Stimulated activated CD8-positive, alpha-beta memory T cell treated with anti-CD3 and anti-CD28 coated beads, Interleukin-7, amount 100 ng/mL, for 4 hours (primary cell): ENCODE data around the gene MYO15A.
A peak's percentile ranks its signal among the peaks of the same experiment; 100 is the strongest.
"Not testable (repeated sequence)": the region's sequence is repeated elsewhere in the genome, so short reads cannot be mapped to it uniquely, and the experiment has no call there.

ENCODE experiments used
- DNase-seq, 2 donors: peaks; one replicate each; pipeline ENCODE4 v3.0.0-alpha.2; 2020; ENCODE audit warnings: low read depth in 2 of 2

MYO15A gene

DNA sequence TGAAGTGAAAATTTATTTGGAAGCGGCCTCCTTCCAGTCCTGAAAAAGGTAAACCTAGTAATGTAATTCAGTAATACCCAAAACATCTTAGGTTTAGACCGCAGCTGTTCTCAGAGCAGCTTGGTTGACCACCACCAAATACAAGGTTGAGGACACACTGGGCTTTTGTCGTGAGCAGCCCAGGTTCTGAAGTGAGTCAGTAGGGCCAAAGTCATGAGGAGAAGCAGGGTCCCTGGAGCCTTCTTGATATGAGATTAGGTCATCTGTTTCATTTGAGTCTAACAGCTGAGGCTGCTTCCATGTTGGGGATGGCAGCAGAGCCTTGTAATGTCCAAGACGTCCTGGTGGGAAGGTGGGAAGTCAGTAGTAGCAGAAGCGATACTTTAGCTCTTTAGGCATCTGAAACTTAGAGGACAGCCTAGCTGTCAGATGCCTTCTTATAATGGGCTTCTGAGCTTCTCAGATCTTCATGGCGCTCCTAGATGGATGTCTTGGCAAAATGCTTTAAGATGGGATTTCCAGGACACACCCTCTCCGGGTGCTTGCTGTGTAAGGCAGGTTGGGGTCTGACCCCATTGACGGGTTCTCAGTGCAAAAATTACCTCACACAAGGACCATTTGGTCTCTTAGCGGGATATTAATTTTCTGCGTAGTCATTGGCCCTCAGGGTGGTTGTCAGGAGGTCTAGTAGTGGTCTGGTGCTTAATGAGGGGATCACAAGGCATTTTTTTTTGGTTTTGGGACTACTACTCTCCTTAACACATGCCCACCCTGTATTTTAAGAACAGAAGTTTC lies 77.5 kb downstream of the MYO15A start:
- no peak for DNase-seq

DNA sequence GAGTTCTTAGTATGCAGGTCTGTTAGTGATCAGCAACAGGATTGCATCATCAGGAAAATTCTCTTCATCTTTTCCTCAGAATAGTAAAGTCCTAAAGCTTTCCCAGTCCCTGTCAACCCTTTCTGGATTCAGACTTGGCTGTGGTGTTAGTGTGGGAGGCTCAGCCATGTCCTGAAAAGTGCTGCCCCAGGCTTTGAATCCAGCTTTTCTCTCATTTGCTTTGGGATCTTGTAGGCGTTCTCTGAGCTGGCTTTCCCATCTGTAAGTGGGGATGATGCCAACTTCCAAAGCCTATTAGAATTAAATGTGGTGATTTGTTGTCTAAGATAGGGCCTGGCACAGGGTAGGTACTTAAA lies 78.0 kb downstream of the MYO15A start:
- no peak for DNase-seq

DNA sequence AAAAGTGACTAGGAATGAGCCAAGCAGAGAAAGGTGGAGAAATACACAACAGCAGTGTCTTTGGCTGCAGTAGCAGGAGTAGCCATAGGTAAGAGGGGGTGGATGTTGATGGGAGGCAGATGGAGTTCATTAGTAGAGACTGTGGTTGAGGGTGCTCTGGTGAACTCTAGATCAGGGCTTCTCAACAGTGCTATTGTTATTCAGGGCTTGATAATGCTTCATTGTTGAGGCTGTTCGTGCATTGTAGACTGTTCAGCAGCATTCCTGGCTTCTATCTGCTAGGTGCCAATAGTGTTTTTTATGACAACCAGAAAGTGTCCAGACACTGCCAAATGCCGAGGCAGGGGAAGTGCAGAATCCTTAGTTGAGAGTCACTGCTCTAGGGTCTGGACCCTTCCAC lies 78.7 kb downstream of the MYO15A start:
- DNase-seq: no peak

DNA sequence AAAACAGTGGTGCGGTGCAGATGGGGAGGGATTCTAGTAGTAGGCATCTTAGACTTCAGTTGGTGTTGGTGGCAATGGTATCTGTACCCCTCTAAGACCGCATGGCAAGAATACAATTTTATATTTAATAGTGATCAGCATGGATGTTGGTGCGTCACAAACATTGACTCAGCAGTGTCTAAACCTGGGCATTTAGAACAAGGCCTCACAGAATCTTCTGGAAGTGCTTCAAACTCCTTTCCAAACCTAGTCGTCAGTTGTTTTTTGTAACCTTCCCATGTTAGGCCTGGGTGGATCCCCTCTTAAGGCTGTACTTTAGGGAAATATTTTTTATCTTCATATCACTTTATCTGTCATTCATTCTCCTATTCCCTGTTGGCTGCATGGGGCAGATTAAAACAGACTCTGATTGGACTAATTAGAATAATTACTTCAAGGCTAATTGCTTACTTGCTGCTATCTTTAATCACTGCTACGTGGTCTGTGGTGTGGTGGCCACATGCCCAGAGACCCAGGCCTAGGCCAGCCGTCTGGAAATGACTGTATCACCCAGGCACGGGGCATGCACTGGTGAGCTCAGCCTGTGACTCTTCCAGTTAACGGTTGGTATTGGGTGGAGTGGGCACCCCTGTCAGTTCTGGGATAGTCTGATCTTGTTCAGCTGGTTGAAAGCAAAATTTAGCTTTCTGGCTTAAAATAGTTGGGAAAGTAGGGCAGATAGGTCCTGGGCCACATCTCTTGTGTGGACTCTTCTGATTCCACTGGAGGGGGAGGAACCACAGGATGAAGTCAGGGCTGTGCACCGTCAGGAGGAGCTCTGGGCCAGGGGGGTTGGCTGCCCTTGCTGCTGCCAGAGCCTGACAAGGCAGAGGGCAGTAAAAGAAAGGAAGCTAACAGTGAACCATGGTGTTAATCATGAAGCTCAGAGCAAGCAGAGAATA lies 79.5 kb downstream of the MYO15A start:
- DNase-seq: no peak

DNA sequence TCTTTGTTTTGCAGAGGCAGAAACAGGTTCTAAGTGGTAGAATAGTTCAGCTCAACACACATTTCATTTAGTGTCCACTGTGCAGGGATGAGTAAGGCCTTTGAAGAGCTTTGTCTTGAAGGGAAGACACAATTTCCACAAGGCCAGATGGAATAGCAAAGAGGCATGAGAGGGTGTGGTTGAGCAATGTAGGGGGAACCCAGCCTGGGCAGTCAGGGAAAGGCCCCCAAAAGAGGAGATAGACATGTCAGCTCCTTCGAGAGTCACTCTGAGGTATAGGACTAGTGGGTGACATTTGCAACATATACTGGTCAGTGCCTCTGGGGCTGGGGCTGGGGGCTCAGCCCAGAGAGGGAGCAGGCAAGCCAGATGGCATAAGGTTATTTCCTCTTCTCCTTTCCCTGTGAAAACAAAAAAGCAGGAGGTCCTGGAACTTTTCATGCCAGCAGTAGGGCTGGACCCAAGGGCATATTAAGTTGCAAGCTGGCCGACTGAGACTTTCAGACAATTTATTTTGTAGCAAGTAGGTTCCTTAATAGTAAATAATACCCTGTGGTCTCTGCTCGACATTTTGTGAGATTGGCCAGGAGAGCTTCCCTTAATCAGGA lies 82.2 kb downstream of the MYO15A start:
- no peak for DNase-seq

DNA sequence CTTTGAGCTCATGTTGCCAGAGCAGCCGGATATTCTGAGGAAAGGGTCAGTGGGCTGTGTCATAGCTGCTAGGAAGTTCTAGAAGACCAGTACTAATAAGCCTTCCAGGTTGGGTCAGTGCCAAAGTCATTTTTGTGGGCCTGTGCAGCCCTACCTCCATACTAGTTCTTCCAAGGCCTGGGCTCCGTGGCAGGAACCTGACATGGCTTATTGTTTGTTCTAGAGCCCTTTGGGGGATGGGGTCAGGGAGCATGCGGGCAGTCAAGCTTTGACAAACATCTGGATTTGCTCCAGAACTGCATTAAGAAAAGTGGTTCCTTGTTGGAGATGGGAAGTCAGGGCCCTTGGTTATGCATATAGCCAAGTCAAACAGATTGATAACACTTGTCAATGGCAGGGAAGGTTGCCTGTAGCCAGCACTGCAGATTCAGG lies 82.7 kb downstream of the MYO15A start:
- DNase-seq: no peak

DNA sequence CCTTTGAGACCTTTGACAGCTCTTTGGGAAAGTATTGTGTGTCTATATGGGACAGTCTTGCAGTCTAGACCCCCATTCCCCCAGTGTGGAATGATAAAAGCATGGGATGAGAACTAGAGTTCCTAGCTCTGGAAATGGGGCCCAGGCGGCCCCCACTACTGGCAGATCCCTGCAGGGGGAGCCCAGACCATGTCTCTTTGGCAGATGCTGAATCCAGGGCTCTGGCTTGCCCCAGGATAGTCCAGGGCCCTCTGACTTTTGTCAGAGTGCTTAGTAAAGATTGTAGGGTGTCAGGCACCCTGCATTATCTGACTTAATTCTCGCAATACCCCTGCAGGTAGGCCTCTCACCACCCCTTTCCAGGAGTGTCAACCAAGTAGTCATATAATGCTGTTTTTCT lies 83.4 kb downstream of the MYO15A start:
- no peak for DNase-seq

DNA sequence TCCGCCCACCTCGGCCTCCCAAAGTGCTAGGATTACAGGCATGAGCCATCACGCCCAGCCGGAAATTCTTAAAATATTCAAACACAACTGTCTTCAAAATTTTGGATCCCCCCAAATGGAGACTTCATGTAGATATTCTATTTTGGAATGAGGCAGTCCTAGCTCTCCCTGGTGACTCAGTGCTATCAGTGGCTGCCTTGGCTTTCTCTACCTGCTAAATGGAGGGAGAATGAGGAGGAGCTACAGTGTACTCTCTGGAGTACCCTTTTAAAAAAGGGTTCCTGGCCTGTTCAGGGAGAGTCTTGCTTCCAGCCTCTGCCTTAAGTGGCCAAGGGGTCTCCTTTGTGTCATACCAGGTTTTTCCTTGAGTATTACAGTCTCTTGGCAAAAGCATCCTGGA lies 85.8 kb downstream of the MYO15A start:
- no peak for DNase-seq

DNA sequence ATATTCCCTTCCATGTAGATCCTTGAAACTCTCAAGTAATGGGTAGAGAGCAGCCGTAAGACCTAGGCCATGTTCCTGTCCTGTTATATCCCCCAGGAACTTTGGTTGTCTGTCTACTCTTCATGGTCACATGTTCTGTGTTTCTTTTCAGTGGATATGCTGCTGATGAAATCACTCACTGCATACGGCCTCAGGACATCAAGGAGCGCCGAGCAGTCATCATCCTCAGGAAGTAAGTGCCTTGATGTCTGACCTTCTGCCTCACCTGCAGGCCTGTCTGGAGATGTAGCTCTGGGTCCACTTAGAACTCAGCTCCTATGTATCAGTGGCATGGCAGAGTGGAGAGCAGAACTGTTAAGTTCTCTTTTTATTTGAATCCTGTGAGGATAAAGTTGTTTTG lies 86.2 kb downstream of the MYO15A start:
- DNase-seq: no peak

DNA sequence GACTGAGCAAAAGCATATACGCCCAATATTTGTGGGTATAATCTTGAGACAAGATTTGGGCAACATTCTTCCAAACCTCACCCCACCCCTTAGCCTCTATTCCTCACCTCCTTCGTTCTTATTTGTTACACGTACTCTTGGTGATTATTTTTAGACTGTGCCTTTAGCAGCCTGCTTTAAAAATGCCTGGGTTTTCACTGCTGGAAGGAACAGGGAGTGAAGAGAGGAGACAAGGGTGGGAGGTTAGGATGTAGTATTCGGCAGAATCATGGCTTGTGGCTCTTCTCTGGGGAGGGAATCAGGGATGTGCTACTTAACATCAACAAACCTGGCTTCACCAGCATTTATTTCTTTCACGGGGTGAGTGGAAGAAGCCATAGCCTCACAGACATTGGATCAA lies 86.7 kb downstream of the MYO15A start:
- DNase-seq: no peak

DNA sequence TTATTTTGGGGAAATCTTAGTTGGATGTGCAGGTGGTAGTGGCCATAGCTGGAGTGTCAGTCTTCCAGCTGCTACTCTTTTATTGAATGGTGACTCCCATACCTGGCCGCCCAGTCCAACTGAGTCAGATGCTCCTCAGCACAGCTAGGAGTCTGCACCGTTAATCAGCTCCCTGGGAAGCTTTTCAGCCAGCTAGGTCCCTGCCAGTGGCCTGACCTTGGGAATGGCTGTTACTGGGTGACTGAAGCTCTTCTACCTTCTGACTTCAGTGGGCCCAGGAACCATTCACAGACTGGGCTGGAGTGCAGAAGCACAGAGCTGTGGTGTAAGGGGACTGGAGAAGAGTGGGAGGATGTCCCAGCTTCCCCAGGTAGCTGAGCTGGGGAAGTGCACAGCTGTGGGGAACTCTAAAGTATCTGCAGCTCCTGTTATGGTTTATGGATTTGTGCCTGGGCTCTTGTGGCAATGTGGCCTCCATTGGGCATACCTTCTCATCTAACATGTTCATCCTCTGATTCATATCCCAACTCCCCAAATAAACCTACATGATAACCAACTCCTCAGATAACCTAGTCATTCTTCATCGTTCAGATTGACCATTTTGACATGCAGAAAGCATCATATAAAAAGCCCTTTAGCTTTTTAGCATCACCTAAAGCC lies 89.1 kb downstream of the MYO15A start:
- no peak for DNase-seq

DNA sequence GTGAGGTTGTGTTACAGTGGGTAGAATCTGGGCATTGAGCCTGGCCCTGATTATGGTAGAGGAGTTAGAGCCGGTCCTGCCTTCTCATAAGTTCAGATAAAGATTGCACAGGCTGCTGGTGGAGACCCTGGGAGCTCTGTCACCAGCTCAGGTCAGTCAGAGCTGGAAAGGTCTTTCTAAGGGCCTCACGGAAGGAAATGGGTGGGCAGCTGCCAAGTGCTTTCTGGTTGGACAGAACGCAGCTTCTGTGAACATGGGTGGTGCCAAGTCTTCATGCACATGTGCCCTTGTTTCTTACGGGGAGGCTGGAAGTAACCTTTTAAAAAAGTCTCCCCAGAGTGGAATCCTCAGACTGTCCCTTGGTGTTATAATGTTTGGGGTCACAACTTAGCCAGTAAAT lies 90.0 kb downstream of the MYO15A start:
- DNase-seq: no peak

DNA sequence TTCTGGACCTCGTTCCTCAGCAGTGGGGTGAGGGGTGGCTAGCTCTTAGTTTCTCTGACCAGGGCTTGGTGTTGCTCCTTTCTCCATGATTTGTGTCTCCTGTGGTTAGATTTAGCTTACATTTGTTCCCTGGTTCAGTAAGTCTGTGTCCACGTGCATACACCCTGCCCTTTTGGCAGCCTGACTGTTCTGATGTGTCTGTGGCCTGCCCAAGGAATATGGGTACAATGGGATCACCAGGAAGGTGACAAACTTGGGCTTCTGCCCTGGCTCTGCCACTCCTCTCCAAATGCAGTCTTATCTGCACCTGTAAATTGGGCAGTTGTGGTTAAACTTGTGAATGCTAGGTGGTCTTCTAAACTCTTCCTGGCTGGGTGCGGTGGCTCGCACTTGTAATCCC lies 92.6 kb downstream of the MYO15A start:
- DNase-seq: no peak

DNA sequence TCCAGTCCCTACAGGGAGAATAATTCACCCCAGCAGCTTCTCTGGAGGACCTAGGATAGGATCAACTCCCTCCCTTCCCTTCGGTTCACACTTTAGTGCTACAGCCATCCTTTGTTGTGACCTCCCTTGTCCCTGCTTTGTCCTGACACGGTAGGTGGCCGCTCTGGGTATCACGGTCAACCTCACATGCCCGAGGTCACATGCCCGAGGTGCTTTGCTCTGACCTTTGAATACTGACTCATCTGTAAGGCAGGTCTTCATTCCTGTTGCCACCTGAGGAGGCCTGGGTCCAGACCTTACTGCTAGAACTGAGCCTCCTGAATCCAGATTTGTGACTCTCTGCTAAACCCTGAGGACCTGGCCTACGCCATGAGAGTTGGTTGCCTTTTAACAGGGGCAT lies 94.8 kb downstream of the MYO15A start:
- DNase-seq: no peak

DNA sequence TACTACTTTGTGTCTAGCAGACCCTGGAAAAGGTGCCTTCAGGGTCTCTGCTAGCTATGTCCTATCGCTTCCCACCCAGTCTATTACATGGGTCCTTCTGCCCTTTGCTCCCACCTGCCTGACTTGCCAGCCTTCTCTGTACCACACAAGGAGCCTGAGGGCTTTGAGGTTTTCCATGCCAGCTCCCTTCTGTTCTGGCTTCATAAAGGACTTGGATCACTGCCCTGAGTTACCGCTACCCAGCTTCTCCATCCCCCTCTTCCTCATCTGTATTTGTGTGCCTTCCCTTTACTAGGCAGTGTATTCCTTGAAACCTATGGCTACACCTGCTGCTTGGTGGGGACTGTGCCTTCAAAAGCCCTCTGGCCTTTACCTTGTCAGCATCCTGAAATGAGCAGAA lies 97.3 kb downstream of the MYO15A start:
- DNase-seq: no peak

DNA sequence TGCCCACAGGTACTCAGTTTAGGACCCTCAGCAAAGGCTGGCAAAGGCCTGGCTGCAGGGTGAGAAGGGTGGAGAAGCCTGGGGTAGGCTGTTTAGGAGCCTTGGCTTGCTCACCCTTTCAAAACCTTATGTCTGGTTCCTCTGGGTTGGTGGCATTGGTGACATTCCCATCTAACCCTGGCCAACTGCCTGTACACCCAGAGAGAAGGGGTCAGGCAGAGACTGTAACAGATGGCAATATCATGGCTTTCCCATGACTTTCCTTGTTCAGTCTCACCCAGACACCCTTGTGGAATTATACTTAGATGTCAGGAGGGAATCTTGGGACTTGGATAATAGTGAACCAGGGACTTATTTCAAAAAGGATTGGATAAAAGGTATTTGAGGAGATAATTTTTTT lies 98.4 kb downstream of the MYO15A start:
- DNase-seq: no peak

DNA sequence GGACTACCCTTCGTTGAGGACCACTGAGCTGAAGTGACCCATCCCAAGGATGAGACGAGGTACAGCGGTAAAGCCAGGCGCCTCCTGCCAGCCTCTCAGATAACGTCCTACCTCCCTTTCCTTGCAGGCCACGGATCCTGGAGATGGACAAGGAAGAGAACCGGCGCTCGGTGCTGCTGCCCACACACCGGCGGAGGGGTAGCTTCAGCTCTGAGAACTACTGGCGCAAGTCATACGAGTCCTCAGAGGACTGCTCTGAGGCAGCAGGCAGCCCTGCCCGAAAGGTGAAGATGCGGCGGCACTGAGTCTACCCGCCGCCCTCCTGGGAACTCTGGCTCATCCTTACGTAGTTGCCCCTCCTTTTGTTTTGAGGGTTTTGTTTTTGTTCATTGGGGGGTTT lies 99.5 kb downstream of the MYO15A start:
- no peak for DNase-seq

DNA sequence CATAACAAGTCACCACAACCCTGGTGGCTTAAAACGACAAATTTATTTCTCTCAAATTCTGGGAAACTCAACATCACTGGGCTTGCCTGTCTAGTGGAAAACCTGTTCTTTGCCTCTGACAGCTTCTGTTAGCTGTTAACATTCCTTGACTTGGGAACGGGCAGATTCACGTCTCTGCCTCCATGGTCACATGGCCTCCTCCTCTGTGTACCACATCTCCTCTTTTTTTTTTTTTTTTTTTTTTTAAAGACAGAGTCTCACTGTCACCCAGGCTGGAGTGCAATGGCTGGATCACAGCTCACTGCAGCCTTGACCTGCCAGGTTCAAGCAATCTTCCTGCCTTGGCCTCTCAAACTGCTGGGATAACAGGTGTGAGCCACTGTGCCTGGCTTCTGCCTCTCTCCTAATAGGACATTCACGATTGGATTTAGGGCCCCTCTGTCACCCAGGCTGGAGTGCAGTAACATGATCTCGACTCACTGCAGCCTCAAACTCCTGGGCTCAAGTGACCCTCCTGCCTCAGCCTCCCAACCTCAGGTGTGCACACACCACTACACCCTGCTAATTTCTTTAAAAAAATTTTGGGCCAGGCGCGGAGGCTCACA lies 105.2 kb downstream of the MYO15A start:
- no peak for DNase-seq

DNA sequence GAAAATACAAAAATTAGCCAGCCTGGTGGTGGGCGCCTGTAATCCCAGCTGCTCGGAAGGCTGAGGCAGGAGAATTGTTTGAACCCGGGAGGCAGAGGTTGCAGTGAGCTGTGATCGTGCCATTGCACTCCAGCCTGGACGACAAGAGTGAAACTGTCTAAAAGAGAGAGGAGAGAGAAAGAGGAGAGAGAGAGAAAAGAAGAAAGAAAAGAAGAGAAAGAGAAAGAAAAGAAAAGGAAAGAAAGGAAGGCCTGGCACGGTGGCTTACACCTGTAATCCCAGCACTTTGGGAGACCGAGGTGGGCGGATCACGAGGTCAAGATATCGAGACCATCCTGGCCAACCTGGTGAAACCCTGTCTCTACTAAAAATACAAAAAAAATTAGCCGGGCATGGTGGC lies 108.3 kb downstream of the MYO15A start:
- DNase-seq: not testable (repeated sequence)

DNA sequence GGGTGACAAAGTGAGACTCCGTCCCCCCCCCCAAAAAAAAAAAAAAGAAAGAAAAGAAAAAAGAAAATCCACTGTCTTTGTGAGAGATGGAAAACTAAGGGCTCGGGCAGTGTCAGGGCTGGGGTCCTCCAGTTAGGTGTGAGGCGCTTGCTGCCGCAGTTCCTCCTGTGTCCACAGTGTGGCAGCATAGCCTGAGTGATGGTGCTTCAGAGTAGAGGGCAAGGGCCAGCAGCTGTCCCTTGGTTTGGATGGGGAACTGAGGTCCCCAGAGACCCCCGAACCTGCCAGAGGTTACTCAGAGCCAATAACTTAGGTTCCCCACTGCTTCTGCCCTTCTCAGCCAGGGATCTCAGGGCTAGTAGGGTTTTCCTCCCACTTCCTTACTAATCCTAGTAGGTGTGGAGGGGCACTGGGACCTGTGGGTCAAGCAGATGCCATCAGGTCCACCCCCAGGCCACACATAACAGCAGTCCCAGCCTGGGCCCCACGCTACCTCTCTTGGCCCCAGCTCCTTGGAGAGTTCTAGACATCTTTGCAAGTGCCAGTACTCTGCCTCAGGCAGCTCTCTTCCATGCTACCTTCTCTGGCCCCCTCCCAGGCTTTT lies 109.0 kb downstream of the MYO15A start:
- peak; percentile 48 to 58 for DNase-seq

DNA sequence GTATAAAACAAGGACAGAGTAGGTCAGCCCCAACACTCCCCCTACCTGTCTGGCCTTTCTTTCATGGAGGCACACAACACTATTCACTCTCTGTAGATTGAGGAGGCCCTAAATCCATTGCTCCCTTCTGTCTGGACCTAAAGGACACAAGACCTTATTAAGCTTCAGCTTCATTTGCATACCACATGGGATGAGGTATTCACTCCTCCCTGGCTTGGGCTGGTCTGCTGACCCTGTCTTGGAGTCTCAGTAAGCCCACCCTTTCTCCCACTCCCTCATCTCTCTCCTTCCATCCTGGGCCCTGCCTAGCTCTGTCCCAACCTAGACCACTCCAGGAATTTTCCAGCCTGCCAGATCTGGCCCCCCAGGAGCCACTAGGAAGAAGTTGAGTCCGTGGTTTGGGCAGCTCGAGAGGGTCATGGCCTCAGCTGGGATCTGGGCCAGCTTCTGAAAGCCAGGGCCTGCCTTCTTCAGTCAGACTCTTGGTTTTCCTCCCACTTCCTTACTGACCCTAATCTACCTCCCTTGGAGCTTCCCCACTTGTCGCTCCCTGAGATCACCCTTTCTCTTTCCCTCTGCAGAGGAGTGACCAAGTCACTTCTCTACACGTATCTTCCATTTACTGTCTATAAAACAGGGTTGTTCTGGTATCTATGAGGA lies 110.3 kb downstream of the MYO15A start:
- no peak for DNase-seq
